HG03460 (cell line): ENCODE measurements around the gene KAZN.

Source experiments
- ATAC-seq: cut with Tn5 transposase; IDR thresholded peaks from one replicate; pipeline ENCODE4 v1.9.1; 2021; ENCODE audit not compliant: unreplicated experiment

Gene KAZN

DNA sequence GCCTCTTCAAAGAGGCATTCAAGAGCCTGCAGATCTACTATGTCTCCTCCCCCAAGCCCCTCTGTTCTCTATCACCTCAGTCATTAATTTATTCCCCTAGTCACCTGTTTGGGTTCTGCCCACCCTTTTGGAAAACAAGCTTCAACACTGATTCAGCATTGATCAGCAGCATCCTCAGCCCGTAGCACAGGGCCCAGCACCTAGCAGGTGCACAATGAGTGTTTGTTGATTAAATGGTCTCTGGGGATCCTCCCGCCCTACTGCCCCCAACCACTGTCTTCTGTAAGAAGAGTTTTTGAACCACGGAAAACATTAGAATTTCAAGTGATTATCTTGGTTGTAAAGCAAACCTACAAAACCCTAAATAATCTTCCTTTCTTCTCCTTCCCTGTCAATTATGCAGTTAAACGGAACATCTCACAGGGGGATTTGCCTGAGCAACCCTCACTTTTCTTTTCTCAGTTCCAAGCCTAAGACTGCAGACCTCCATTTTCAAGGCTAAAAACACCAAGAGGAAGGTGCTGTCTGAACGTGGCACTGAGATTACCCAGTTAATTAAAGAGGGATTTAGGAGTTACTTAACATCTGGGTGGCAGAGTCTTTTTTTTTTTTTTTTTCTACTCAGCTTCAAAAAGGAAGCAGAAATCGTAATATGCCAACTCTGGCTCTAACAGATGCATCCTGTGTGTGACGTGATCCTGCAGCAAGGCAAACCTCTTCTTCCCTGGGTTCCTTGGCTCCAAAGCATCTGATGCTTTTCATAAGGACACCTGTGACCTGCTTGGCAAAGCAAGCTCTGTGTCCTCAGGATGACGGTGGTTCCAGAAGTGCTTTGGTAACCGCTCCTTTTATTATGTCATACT lies 163.0 kb downstream of the KAZN start:
- no peak for ATAC-seq

DNA sequence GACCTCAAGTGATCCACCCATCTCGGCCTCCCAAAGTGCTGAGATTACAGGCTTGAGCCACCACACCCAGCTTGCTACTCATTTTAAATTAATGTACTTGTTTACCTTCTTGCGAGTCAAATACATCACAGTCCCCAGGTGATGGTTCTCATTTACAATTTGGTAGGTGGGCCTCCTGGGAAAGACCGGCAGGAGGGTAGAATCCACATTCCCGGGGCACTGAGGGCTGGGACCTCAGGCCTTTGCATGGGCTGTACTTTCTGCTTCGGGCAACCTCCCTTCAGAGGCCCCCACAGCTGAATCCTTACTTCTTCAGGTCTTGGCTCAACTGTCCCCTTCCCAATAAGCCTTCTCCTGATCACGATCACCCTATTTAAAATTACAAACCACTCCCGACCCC lies 165.5 kb downstream of the KAZN start:
- ATAC-seq: no peak

DNA sequence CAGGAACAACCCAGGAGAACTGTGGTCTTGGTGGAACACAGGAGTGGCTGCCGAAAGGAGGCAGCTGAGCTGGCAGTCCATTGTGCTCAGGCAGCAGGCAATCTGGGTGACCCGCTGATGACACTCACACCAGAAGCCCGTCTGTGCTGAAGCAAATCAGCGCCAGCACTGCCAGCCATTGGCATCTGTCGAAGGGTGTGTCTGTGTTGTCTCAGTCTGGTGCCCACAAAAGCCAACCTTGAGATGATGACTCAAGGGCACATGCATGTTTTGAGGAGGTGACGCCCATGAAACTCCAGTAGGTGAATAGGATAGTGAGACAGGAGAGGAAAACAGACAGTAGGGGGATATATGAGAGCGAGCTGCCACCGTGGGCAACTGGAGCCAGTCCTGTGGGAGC lies 167.3 kb downstream of the KAZN start:
- ATAC-seq: no peak

DNA sequence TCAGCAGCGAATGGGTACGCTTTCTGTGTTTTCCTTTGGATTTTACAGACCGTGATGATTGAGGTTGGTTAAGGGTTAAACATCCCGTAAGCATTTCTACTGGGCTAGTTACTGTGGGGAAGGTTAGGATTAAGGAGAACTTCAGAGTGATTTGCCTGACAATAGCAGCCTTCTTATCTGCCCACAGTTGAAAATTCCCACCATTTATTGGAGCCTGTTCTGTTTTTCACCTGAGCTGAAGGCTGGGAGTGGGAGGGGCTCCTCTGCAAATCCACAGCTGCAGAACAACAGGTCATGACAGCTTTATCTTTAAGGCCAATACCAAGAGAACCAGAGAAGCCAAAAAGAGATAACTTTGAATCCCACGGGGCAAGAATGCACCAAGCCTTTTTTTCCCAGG lies 168.6 kb downstream of the KAZN start:
- no peak for ATAC-seq

DNA sequence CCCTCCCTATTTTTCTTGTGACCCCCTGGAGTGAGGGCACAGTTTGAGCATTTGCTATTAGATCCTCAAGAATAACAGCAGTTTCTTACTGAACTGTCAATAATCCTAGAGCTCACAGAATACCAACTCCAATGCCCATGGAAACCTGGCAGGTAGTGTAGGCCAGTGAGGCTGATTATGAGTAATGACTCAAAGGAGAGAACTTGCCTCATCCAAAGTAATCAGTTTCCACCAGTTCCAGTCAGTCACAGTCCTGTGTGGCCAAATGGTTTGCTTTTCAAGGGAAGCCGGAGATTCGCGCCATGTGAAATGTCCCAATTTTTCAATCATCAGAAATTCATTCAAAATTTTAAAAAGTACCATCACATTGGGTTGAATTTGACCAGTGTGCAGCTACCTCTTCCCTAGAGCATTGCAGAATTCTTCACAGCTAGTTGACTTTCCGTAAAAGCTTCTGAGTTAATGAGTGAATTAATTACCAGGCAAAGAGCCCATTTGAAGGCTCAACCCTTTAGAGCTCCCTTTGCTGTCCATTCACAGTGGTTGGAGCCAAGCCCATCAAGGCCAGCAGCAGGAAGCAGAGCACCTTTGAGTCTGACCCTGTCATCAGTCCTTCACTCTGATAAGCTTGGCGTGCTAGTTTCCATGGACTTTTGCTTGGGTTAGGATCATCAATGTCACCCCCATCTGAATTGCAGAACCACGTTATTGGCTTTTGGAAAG lies 170.3 kb downstream of the KAZN start:
- no peak for ATAC-seq

DNA sequence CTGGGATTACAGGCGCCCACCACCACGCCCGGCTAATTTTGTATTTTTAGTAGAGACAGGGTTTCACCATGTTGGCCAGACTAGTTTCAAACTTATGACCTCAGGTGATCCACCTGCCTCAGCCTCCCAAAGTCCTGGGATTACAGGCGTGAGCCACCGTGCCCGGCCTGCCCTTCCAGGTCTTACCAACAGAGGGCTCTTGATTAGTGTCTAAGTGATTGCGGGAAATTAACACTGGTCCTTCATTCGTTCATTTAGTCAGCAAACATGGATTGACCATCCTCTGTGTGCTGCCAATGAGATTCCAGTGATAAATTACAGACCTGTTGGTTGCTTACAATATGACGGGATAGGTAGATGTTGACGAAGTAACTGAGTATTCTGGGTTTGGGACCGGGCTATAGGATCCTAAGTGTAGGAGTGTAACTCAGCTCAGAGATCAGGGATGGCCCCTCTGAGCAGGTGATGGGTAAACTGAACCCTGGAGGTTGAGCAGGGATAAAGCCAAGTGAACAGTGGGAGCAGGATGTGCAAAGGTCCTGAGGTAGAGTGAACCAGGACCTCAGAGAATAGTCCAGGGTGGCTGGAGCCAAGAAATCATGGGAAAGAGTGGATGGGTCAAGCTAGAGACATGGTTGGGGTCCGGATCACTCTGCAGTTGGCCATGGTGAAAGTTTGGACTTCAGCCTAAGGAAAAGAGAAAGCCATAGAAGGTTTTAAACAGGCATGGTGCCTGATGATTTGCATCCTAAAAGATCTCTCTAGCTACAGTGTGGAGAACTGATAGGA lies 171.2 kb downstream of the KAZN start:
- no peak for ATAC-seq

DNA sequence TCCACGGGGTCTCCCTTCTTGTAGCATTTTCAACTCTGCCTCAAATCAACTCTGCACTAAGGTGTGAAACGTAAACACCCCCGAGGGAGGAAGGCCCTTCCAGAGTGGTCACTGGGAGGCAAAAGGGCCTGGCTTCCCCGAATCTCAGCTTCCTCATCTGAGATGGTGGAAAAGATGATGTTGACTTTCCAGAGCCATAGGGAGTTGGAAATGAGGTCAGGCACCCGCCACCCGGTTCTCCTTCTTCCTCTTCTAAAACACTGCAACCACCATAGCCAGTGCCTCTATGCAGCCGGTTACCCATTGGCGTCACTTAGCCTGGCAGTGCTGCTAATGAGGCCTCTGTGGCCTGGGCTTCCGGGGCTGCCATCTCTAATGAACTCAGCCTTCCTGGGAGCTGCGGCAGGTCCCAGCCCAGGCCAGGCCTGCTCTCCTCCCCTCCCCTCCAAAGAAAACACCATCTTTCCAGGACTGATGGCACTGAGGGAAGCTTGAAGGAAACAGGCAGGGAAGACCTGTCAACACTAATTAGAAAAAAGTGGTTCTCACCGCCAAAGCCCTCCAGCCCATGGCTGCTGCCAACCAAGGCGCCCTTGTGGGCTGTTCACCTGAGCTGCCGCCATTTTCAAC lies 175.0 kb downstream of the KAZN start:
- no peak for ATAC-seq

DNA sequence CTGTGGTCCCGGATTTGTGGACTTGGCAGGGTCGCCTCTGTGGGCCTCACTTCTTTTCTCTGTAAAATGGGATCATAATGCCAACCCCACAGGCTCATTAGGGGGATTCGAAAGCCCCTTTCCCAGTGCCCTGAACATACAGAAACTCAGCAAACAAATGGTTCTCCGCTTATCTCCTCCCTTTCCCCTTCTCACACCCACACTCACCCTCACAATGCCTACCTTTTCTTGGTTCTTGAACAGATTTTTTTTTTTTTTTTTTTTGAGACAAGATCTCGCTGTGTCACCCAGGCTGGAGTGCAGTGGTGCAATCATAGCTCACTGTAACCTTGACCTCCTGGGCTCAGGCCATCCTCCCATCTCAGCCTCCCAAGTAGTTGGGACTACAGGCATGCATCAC lies 175.7 kb downstream of the KAZN start:
- ATAC-seq: no peak

DNA sequence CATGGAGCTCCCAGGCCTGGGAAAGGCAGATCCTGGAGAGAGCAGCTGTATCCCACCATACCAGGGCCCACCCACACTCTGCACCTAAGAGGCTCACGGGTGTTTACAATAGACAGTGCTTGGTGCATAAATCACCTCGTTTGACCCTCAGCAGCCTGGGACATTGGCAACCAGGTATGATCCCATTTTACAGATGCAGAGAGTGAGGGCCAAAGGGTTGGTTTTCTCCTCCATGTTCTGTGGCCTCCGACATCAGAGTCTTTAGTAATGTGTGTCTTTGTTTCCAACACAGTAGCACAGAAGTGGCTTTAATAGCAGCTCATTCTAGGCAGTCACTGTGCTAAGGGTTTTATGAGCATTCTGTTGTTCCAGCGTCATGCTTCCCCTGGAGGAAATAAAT lies 176.5 kb downstream of the KAZN start:
- no peak for ATAC-seq

DNA sequence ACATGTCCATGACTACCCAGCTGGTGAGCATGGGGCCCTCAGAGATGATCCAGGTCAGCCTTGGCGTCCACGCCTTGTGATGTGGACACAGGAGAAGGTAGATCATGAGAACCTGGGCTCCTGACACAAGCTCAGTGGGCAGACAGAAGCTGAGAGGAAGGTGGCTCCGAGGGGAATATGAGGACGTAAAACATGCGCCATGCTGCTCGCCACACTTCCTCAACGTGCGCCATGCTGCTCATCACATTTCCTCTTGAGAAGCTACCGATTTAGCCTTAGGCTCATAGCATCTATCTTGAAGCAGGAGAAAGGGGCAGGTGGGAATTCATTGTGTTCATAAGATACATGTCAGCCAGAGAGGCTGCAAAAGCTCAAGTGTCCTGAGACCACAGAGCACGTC lies 176.9 kb downstream of the KAZN start:
- ATAC-seq: no peak

DNA sequence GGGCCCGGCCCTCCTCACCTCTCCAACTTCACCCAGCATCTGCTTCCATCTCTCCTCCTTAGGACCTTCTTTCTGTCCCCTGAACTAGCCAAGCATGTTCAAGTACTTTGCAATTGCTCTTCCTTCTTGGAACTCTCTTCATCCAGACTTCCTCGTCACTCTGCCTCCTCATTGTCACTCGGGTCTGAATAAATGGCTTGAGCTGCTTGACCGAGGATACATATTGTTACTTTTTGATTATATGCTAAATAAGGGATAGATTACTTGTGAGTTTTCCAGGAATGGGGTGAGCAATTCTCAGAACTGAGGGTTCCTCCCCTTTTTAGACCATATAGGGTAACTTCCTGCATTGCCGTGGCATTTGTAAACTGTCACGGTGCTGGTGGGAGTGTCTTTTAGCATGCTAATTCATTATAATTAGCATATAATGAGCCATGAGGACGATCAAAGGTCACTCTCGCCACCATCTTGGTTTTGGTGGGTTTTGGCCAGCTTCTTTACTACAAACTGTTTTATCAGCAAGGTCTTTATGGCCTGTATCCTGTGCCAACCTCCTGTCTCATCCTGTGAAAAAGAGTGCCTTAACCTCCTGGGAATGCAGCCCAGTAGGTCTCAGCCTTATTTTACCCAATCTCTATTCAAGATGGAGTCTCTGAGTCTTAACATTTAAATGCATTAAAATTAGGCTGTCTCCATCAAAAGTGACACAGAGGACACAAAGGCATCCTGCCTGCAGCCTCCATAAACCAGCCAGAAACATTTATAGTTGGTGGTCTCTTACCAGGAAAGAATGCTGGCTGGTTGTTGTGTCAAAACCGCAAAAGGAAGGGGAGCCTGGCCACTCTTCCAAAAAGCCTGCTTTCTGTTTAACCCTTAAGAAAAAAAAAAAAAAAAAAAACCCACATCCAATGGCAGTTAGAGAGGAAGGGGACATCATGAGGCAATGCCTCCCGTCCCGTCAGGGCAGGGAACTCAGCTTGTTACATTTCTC lies 179.3 kb downstream of the KAZN start:
- no peak for ATAC-seq

DNA sequence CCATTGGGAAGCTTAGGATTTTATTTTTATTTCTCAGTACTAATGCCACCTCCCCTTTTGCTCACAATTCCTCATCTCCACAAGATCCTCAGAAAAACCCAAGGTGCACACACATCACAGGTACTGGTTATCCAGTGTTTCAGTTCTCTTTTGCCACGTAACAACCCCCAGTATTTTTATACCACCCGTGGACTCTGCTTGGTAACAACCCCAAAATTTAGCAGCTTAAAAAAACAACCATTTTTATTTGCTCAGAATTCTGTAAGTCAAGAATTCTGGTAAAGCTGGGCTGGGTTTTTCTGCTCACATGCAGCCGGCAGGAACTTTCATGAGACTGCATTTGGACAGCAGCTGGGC lies 180.0 kb downstream of the KAZN start:
- no peak for ATAC-seq

DNA sequence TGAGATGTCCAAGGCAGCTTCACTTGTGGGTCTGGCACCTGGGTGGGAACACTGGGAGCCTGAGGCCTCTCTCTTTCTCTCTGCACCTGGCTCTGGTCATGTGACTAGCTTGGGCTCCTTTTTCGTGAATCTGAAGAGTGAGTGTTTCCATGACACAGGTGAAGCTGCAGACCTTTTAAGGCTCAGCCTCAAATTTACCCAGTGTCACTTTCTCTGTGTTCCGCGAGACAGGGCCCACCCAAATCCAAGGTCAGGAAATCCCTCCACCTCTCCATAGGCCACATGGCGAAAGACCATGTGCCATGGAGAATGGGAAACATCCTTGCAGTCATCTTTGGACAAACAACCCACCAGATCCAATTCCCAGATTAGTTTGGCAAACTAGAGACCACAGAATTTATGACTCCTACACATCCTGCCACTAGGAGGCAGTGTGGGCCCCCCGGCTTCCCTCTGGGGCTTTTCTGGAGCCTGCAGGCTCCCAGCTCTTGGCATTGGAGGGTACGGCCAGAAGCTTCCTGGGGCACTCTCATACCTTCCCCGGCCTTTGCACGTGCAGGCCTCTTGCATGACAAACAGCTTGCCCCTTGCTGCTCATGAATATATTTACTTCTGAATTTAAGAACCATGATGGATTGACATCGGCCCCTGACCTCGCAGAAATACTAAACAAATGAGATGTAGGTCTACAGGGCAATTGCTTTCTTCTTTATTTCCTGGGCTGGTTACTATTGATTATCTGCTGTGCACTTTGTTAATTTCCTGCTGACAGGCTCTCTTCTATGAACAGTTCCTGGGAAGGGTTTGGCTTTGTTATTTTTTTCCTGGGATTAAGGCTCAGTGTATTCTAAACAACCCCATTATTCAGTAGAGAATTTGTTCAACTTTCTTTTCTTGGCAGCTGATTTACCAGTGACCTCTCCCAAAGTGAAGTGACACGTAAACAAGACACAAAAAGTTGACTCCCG lies 180.7 kb downstream of the KAZN start:
- ATAC-seq: no peak

DNA sequence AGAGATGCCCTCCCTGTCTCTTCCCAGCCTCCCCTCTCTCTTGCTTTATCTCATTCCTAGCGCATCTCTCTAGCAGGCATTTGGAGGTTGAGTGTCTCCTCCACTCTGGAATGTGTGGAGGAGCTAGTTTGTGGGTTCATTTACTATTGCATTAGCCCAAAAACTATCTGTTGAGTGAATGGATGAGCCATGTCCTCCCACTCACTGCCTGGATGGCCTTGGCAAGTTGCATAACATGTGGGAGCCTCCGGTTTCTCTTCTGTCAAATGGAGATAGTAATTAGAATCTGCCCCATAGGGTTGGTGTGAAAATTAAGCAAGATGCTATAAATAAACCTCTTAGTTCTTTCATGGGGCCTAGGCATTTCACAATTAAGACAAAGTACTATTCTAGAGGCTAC lies 181.8 kb downstream of the KAZN start:
- no peak for ATAC-seq

DNA sequence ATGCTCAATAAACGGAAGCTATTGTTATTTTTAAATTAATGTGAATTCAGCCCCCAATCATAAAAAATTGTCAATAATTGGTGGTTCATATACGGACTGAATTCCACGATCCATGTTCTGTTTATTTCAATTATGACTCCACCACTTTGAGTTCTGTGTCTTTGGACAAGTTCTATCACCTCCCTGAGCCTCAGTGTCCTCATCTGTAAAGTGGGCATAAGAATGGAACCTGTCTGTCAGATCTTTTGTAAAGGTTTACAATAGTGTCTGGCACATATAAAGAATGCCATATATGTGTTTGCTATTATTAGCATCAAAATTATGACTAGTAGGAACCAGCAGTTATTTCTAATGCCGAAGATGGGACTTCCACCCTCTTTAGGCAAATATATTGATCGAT lies 183.3 kb downstream of the KAZN start:
- no peak for ATAC-seq

DNA sequence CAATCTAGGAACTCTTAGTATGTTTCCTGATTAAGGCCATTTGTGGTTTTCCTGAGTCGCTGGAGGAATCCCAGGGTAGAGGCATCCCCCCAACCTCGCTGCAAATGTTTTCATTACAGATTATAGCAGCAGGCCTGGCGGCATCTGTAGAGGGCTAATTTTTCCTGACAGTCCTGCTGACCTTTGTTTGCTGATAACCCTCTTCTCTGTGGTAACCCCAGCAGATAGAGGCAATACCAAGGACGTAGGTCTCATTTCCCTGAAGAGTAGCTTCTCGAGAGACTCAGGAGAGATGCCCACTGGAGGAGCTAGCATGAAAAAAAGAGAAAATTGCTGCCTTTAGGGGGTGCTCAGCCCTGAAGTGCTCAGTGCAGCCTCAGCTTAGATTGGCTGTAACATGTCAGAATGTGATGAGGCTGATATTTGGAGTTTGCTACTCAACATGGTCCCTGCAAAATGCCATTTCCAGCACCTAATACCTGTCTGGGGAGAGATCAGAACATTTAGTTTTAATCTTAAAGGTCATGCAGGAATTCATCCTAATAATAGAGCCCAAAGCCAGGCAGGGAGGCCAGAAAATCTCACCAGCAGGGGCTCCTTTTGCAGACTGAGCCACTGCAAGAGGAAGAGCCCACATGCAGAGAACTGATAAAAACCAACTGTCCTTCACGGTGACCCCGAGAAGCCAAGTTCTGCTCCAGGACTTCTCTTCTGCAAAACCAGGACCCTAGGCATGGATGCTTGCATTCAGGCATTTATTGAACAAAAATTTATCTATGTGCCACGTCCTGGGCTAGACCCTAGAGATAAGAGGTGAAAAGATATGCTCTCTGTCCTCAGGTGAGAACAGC lies 184.5 kb downstream of the KAZN start:
- no peak for ATAC-seq

DNA sequence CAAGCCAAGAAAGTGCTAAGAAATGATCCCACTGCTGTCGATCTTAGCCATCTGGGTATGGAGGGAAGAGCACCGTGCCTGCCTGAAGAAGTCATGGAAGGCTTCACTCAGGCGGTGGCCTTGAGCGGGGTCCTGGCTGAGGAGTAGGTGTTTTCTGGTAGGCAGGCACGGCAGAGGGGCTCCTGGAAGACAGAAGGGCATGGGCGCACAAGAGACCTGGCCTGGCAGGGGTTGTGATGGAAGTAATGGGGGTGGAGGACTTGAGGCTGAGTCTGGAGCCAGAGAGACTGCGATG lies 185.1 kb downstream of the KAZN start:
- ATAC-seq: no peak
